Fibroblast of the aortic adventitia (primary cell): ENCODE measurements around the gene SMIM45.

Experiments used
- DNase-seq: peaks from one replicate; pipeline ENCODE4 v3.0.0-alpha.2; 2010; ENCODE audit warnings: low read depth
- H3K4me3 ChIP-seq: 2 replicates; pipeline ENCODE4 v1.5.1; 2011; ENCODE audit warnings: low read depth, mild to moderate bottlenecking, control low read depth, low read length, moderate library complexity
- TF ChIP-seq, protein P1 (sequence below): IDR thresholded peaks from 2 replicates; pipeline ENCODE4 v1.5.1; 2011; ENCODE audit warnings: mild to moderate bottlenecking, low read length, control low read depth, inconsistent platforms; ENCODE audit not compliant: insufficient read depth

Gene SMIM45

DNA sequence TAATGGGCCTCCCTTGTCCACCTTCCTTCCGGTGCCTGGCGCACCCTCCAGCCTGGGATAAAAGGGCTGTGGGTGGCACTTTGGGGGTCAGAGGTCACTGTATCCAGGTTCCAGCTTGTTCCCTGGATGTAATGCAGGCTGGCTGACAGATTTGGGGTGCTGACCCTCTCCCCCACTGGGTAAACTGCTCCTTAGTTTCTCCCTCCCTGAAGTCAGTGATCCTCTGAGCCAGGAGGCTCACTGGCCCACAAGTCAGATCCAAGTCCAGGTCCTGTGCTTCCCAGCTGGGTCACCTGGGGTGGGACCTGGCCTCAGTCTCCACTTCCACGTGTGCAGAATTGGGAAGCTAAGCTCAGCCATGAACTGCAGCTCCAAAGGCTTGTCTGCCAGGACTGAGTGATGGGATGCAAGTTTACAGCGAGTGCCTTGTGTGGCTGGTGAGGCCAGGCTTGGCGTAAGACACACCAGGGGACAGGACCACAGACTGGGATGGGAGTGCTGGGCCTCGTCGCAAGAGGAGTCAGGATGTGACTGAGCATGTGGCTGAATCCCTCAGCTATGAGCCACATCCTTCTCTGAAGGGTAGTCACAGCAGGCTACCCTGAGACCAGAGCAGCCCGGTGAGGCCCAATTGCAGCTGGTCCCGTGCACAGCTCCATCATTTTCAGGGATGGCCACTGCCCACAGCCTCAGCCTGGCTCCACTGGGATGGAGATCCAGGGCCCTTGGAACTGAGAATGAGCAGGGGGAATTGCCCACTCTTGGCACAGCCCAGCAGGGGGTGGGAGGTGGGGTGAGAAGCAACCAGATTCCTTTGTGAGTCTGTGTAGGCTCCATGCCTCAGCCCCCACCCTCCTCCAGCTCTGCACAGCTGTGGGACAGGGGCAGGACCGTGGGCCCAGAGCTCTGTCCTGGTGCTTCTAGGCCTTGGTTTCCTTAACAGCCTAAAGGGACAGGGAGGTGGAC, 44.2 kb upstream of the SMIM45 start:
- TF ChIP-seq, protein P1, sequence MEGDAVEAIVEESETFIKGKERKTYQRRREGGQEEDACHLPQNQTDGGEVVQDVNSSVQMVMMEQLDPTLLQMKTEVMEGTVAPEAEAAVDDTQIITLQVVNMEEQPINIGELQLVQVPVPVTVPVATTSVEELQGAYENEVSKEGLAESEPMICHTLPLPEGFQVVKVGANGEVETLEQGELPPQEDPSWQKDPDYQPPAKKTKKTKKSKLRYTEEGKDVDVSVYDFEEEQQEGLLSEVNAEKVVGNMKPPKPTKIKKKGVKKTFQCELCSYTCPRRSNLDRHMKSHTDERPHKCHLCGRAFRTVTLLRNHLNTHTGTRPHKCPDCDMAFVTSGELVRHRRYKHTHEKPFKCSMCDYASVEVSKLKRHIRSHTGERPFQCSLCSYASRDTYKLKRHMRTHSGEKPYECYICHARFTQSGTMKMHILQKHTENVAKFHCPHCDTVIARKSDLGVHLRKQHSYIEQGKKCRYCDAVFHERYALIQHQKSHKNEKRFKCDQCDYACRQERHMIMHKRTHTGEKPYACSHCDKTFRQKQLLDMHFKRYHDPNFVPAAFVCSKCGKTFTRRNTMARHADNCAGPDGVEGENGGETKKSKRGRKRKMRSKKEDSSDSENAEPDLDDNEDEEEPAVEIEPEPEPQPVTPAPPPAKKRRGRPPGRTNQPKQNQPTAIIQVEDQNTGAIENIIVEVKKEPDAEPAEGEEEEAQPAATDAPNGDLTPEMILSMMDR, result no peak
- no peak overlapping the region for H3K4me3 ChIP-seq
- DNase-seq, result no peak

DNA sequence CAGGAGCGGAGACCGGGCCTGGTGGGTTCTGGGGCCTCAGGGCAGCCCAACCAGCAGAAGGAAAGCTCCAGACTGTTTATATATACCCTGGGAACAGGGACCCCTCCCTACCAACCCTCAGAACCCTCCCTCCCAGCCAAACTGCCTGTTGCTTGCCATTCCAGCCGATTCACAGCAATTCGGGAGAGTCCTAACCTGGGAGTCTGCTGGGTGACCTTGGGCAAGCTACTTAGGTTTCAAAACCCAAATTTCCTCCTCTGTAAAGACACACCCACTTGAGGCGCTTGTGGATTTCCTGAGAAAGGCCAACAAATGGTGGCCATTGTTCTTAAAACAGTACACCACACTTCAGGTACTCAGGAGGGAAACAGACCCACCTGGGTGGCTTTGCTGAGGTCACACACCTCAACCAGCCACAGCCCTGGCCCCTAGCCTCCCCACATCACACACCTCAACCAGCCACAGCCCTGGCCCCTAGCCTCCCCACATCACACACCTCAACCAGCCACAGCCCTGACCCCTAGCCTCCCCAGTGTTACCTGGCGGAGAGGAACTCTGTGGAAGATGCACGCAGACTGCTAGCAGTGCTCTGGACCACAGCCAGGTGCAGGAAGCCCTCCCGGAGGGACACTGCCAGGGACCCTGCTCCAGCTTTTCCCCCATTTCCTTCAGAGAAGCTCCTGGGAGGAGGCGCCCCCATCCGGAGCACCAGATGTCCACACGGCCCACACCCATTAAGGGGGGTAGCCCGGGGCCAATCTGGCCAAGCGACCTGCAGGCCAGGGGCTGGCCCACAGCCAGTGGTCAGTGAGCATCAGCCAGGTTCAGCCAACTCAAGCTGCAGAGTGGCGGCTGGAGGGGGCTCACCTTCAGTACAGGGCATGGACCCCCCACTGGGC, 43.3 kb upstream of the SMIM45 start:
- TF ChIP-seq, protein P1, result no peak
- DNase-seq, result no peak
- H3K4me3 ChIP-seq, result no peak overlapping the region

DNA sequence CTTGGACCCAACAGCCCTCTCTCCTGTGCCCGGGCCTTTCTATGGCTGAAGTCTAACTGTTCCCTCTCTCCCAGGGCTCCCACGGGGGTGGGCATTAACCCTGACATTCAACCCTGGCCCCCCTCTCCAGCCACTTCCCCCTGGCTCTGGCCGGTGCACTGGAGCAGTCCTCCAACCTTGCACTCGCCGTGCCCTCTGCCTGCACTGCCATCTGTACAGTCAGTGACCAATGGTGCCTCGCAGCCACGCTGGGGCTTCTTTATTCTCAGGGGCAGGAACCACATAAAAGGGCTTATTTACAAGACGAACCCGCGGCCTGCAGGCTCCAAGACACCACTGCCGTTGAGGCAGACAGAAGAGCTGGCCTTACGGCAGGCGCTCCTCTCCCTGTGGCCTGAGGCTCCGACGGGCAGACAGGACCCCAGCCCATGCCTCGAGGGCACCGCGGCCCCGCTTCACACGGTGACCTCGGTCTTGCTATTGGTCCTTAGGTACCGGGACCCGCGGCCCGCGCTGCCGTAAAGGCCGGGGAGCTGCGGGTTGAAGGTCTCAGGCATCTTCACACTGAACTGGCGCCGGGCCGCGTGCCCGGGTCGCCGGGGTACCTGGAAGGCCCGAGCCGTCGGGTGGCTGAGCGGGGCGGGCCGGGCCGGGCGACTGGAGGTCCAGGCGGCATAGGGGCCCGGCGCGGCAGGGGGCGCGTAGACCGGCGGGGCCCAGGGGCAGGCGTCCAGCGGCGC, 42.5 kb upstream of the SMIM45 start:
- TF ChIP-seq, protein P1, result no peak
- H3K4me3 ChIP-seq, result no peak overlapping the region
- no peak for DNase-seq

DNA sequence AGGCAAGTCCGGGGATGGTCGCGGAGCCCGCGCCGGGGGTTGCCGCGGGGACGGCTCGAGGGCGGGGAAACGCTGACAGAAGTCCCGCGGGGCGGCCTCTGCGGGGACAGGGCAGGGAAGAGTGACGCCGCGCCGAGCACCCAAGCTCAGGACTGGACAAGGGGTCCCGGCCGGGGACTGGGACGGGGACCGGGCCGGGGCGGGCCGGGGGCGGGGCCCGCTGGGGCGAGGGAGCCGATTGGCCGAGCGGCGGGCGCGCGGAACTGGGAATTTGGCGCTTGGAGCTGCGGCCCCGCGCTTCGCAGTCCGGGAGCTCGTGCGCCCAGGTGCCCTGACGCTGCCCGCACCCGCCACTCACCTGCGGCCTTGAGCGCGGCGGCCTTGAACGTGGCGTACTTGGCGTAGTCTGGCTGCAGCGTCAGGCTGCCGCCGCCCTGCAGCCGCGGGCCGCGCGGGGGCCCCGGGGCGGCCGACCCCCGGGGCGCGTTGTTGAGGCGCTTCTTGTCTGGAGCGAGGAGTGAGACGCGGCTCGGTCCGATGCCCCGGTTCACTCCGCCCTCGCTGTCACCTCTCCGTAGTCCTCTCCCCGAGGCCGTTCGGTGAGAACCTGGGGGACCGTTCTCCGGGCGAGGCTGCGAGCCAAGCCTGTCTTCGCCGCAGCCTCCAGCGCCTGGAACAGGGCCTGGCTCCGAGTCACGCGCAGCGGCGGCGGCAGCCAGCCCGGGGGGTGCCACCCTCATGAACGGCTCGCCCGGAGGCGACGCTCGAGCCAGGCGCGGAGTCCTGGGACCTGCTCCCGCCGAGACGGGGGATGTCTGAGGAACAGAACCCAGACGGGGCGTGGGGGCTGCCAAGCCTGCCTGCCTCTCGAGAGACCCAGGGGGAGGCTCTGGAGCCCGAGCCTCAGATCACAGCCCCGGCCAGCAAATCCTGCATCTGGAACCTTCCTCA, 41.6 kb upstream of the SMIM45 start:
- peak; percentile 17 for DNase-seq
- peak overlapping the region; percentile 28 for H3K4me3 ChIP-seq
- TF ChIP-seq, protein P1, result no peak

DNA sequence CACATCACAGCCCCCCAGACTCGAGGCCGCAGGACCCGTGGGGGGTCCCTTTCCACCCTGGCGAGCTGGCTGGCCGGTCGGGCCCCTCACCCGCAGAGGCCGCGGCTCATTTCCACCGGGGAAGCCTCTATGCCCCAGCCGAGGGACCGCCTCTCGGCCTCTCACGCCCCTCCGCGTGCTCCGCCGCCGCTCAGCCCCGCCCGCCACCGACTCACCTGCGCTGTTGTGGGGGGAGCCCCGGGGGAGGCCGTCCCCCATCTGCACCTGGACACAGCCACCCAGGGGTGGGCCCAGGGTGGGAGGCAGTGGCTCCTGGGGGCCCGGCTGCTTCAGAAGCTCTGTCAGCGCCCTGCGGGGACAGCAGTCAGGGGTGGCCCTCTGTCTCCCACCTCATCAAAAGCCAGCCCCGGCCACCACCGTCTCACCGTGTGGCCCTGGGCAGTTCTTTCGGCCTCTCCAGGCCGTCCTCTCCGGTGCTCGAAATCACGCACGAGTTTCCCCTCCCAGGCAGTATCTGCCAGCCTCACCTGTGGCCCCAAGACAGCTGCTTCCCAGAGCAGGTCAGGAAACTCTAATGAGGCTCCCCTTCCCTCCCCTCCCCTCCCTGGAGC, 40.8 kb upstream of the SMIM45 start:
- no peak overlapping the region for H3K4me3 ChIP-seq
- DNase-seq, result no peak
- TF ChIP-seq, protein P1, result no peak
